Central memory CD8-positive, alpha-beta T cell (primary cell): ENCODE measurements around the gene SETD1B.

Experiments used
- ATAC-seq: fragments of 150-1000 bp; cut with Tn5 transposase; replicated peaks from 2 replicates; pipeline ENCODE4 v1.10.0; 2022; ENCODE audit warnings: mild to moderate bottlenecking, moderate FRiP score, moderate number of reproducible peaks; ENCODE audit not compliant: poor library complexity, severe bottlenecking; ENCODE audit errors: extremely low read depth
- DNase-seq, 2 donors: peaks; one replicate each; pipeline ENCODE4 v3.0.0; 2021; ENCODE audit warnings: low spot score in 2 of 2
- H3K27ac Mint-ChIP-seq: one replicate; pipeline ENCODE4 v1.8.0; 2022; ENCODE audit warnings: low read depth, mild to moderate bottlenecking, moderate library complexity, mixed read lengths
- H3K27me3 Mint-ChIP-seq: one replicate; pipeline ENCODE4 v1.8.0; 2022; ENCODE audit warnings: mixed read lengths
- H3K36me3 Mint-ChIP-seq: one replicate; pipeline ENCODE4 v1.8.0; 2022; ENCODE audit warnings: mild to moderate bottlenecking, moderate library complexity, mixed read lengths; ENCODE audit not compliant: insufficient read depth
- H3K4me1 Mint-ChIP-seq: one replicate; pipeline ENCODE4 v1.8.0; 2022; ENCODE audit warnings: mixed read lengths
- H3K4me3 Mint-ChIP-seq: one replicate; pipeline ENCODE4 v1.8.0; 2022; ENCODE audit warnings: mild to moderate bottlenecking, moderate library complexity, mixed read lengths
- H3K9me3 Mint-ChIP-seq: one replicate; pipeline ENCODE4 v1.8.0; 2022; ENCODE audit warnings: mixed read lengths

SETD1B gene

DNA sequence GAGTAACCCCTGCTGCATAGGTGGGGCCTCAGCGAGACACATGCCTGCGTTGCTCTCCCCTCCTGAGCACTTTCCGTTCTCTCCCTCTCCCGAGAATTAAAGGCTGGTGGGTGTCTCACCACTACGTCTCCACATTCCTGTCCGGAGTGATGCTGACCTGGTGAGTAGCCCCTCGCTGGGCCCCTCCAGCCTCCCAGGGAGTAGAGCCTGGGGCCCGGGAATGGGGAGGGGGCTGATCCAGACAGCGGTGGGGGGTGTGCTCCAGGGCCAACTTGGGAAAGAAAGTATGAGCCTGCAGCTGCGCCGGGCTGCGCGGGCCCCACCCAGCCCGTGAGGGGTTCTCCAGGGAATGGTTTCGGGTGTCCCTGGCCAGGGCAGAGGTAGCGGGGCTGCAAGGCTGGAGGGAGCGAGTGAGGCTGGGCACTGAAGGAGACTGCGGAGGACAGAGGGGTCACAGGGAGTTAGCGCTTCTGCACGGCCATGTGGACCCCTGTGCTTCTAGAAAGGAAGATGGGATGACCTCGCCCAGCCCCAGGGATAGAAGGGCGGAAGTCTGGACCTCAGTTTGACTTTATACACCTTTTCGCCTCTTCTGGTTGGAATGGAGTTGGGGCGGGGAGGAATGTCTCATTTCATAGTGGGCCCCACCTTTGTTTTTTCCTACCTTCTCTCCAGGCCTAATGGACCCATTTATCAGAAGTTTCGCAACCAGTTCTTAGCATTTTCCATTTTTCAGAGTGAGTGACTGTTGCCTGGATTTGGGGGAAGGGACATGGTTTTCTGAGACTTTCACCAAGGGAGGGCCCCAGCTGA, 32.8 kb upstream of the SETD1B start:
- peaks cover 4% of the 10 kb centered on the region for H3K36me3 Mint-ChIP-seq
- H3K27me3 Mint-ChIP-seq, result no peaks in the 10 kb centered on the region
- H3K27ac Mint-ChIP-seq, result no peak overlapping the region
- H3K4me3 Mint-ChIP-seq, result no peak overlapping the region
- H3K9me3 Mint-ChIP-seq, result no peaks in the 10 kb centered on the region
- no peak for ATAC-seq
- H3K4me1 Mint-ChIP-seq, result peaks cover 6% of the 10 kb centered on the region
- DNase-seq, result no peak

- peak; percentile 76 for ATAC-seq
- Mint-ChIP-seq H3K4me3 (no peak overlapping the region), H3K27ac (no peak overlapping the region), H3K27me3 (no peaks in the 10 kb centered on the region), H3K36me3 (peaks cover 10% of the 10 kb centered on the region), H3K4me1 (peaks cover 6% of the 10 kb centered on the region), H3K9me3 (no peaks in the 10 kb centered on the region)
- peak; percentile 62 to 66 for DNase-seq
Measured at GRCh38 chr12:121773011-121773777, 30.6 kb upstream of the SETD1B start.

DNA sequence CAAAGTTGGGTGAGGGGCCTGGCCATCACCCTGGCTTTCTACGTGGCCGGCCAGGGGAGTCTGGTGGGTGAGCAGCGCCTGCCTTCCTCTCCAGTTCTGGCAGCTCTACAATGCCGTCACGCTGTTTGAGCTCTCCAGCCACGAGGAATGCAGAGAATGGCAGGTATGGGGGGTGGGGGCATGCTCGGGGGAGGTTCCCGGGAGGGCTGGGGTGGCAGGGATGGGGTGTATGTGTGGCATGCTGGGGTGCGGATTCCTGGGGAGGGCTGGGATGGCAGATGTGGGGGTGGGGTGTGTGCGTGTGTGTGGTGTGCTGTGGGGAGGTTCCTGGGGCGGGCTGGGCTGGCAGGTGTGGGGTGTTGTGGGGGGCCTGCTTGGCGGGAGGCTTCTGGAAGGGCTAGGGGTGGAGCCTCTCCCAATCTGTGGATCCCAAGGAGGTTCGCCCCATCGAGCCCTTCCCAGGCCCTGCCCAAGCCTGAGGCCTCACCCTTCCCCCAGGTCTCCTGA, 28.8 kb upstream of the SETD1B start:
- DNase-seq (no peak), ATAC-seq (no peak)
- no peak overlapping the region for H3K4me3 Mint-ChIP-seq
- peaks cover 13% of the 10 kb centered on the region for H3K4me1 Mint-ChIP-seq
- H3K9me3 Mint-ChIP-seq, result no peaks in the 10 kb centered on the region
- peaks cover 26% of the 10 kb centered on the region for H3K36me3 Mint-ChIP-seq
- H3K27me3 Mint-ChIP-seq, result no peaks in the 10 kb centered on the region
- no peak overlapping the region for H3K27ac Mint-ChIP-seq

DNA sequence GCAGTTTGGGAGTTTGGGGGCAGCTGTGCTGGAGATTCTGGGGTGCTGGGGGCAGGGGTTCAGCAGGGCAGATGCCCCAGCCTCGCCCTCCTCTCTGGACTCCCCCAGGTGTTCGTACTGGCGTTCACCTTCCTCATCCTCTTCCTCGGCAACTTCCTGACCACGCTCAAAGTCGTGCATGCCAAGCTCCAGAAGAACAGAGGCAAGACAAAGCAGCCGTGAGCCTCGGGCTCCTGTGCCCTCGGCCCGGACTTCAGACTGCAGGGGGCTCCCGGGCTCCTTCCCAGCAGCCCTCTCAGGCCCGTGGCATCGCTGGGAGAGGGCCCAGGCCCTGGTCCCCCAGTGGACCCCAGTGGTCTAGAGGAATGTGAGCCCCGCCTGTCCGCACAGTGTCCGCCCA, 28.3 kb upstream of the SETD1B start:
- Mint-ChIP-seq H3K9me3 (no peaks in the 10 kb centered on the region), H3K27me3 (no peaks in the 10 kb centered on the region), H3K36me3 (peaks cover 30% of the 10 kb centered on the region), H3K4me3 (no peak overlapping the region), H3K4me1 (peaks cover 13% of the 10 kb centered on the region), H3K27ac (no peak overlapping the region)
- ATAC-seq (no peak), DNase-seq (no peak)

DNA sequence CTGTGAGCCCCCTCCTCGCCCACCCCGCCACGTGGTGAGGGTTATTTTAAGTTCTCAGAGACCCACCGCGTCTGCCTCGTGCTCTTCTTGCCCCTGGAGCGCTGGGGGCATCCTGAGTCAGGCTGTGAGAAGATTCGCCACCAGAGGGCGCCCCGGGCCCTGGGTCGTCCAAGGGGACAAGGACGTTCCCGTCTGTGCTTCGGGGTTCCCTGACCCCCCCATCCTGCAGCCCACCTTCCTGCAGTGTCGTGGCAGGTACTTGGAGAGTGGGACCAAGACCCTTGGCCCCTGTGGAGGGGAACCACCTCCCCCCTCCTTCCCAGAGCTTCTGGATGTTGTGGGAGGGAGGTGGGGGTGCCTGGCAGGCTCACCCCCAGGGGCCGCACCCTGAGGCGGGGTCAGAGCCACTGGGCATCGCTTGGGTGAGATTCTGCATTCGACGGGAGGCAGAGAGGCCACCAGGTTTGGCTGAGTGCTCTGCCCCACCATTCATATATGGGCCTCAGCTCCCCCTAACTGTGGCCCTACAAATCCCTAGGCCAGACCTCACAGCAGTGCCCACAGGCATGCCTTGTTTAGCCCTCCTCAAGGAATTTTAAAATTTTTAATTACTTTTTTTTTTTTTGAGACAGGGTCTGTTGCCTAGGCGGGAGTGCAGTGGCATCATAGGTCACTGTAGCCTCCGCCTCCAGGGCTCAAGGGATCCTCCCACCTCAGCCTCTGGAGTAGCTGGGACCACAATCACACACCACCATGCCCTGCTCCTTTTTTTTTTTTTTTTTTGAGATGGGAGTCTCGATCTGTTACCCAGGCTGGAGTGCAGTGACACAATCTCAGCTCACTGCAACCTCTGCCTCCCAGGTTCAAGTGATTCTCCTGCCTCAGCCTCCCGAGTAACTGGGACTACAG, 27.4 kb upstream of the SETD1B start:
- Mint-ChIP-seq H3K27me3 (no peaks in the 10 kb centered on the region), H3K4me1 (peaks cover 14% of the 10 kb centered on the region), H3K9me3 (no peaks in the 10 kb centered on the region), H3K4me3 (no peak overlapping the region), H3K27ac (peak overlapping the region; percentile 22), H3K36me3 (peaks cover 37% of the 10 kb centered on the region)
- peak; percentile 70 for ATAC-seq
- DNase-seq, result peak; percentile 81 to 96

DNA sequence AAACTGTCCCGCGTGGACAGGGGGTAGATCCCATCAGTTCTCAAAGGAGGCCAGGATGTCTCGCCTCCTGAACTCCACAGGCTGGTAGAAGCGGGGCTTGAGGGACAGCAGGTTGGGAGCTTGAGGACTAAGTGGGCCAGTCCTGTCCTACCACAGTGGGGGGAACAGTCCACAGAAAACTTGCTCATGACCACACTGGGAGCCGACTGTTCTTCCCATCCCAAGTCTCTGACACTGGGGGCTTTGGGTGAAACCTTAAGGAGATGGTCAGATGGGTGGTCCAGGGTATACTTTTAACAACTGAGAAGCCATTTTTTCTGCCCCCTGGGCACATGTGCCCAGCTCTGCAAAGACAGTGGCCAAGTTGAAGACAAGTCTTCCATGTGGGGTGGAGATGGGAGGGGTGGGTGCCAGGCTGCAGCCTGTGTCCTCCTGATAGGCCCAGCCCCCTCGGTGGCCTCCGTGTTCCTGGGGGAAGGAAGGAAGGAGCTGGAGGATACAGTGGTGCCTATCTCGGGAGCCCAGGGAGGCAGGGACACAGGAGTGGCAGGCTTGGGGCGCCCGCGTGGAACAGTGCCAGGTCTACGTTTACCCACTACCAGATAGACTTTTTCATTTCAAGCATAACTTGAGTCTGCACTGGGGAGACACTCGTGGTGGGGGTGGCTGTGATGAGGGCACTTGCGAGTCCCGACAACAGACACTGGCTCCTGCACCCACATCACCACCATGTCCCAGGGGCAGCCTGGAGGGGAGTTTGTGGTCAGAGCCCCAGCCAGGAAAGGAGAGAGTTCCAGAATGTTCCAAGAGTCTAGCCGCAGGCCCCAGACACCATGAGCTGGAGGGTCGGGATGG, 25.0 kb upstream of the SETD1B start:
- Mint-ChIP-seq H3K9me3 (no peaks in the 10 kb centered on the region), H3K4me1 (peaks cover 30% of the 10 kb centered on the region), H3K36me3 (peaks cover 48% of the 10 kb centered on the region), H3K4me3 (no peak overlapping the region), H3K27ac (peak overlapping the region; percentile 85), H3K27me3 (no peaks in the 10 kb centered on the region)
- DNase-seq, result no peak
- no peak for ATAC-seq

DNA sequence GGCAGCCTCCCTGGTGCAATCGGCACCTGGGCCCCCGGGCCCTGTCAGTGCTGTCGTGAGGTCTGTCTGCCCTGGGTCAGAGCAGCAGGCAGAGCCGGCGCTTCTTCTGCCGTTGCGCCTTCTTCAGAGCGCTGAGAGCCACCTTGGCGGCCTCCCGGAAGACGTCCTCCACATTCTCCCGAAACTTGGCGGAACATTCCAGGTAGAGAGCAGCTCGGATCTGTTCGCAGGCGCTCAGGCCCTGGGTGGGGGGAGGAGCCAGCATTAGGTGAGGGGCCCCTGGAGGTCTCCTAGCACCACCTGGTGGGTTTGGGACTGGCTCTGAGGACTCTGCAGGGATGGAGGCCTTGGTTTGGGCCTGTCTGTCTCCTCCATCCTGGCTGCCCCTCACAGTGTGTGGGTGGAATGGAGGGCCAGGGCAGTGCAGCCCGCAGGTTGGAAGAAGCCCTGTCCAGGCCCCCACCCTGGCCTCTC, 24.4 kb upstream of the SETD1B start:
- H3K27ac Mint-ChIP-seq, result no peak overlapping the region
- DNase-seq, result no peak
- peaks cover 51% of the 10 kb centered on the region for H3K36me3 Mint-ChIP-seq
- H3K4me3 Mint-ChIP-seq, result no peak overlapping the region
- H3K4me1 Mint-ChIP-seq, result peaks cover 34% of the 10 kb centered on the region
- no peak for ATAC-seq
- H3K9me3 Mint-ChIP-seq, result no peaks in the 10 kb centered on the region
- H3K27me3 Mint-ChIP-seq, result no peaks in the 10 kb centered on the region

DNA sequence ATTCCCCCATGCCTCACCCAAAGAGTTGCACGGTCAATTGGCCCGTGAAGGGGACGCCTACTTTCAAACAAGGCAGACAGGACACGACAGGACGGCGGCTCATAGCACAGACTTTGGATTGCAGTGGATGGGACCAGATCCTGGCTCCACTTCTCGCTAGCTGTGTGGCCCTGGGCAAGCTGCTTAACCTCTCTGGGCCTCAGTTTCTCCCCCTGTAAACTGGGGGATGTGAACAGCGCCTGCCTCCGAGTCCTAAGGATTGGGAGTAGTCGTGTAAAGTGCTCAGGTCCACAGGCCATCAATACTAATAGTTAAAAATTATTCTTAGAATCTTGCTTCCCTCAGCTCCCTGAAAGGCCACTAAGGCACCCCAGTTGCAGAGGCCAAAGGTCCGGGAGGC, 23.4 kb upstream of the SETD1B start:
- H3K9me3 Mint-ChIP-seq, result no peaks in the 10 kb centered on the region
- no peak for DNase-seq
- H3K4me1 Mint-ChIP-seq, result peaks cover 41% of the 10 kb centered on the region
- no peak overlapping the region for H3K4me3 Mint-ChIP-seq
- peaks cover 55% of the 10 kb centered on the region for H3K36me3 Mint-ChIP-seq
- ATAC-seq, result no peak
- H3K27ac Mint-ChIP-seq, result no peak overlapping the region
- H3K27me3 Mint-ChIP-seq, result no peaks in the 10 kb centered on the region

GRCh38 chr12:121781484-121781997, 22.3 kb upstream of the SETD1B start:
- Mint-ChIP-seq H3K4me3 (peak overlapping the region; percentile 91), H3K27me3 (no peaks in the 10 kb centered on the region), H3K36me3 (peaks cover 58% of the 10 kb centered on the region), H3K27ac (peak overlapping the region; percentile 99), H3K4me1 (peaks cover 50% of the 10 kb centered on the region), H3K9me3 (no peaks in the 10 kb centered on the region)
- no peak for DNase-seq
- no peak for ATAC-seq

DNA sequence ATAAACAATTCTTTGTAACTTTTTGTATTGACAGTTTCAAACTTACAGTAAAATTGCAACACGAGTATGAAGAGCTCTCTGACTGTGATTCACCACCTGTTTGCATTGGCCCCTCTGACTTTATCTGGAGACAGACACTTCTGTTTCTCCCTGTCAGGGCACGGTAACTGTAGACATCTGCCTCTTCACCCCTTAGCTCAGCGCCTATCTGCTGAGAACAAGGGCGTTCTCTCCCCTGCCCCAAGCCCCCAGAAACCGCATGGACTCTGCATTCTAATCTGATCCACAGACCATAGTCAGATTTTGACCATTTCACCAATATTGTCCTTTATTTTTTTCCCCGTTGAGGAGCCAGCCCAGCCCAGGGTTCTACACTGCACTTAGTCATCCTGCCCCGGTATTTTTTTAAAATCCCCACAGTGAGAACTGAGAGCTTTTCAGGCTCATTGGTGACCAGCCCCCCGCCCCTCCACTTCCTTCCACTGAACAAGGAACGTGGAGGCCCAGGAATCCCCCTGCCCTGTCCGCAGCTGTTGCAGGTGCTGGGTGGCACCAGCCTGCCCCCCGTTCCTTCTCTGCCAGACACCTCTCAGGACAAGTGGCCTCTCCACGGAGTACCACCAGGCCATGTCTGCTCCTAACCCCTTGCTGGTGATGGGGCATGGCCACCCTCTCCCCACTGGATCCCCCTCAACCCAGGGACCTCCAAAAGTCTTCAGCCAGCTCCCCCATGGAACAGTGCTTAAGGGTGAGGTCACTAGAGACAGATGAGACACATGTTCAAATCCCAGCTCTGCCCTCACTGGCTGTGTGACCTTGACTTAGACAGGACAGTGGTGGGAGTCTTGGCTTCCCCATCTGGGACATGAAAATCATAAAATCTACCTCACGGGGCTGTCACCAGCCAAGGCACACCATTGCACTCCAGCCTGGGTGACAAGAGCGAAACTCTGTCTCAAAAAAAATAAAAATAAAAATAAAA, 21.5 kb upstream of the SETD1B start:
- no peak for DNase-seq
- no peaks in the 10 kb centered on the region for H3K27me3 Mint-ChIP-seq
- no peaks in the 10 kb centered on the region for H3K9me3 Mint-ChIP-seq
- peaks cover 61% of the 10 kb centered on the region for H3K36me3 Mint-ChIP-seq
- peak; percentile 38 for ATAC-seq
- H3K4me3 Mint-ChIP-seq, result peak overlapping the region; percentile 91
- peaks cover 57% of the 10 kb centered on the region for H3K4me1 Mint-ChIP-seq
- H3K27ac Mint-ChIP-seq, result peak overlapping the region; percentile 99
